ENCODE measurements around the gene FETUB.

Gene FETUB, protein sequence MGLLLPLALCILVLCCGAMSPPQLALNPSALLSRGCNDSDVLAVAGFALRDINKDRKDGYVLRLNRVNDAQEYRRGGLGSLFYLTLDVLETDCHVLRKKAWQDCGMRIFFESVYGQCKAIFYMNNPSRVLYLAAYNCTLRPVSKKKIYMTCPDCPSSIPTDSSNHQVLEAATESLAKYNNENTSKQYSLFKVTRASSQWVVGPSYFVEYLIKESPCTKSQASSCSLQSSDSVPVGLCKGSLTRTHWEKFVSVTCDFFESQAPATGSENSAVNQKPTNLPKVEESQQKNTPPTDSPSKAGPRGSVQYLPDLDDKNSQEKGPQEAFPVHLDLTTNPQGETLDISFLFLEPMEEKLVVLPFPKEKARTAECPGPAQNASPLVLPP

DNA sequence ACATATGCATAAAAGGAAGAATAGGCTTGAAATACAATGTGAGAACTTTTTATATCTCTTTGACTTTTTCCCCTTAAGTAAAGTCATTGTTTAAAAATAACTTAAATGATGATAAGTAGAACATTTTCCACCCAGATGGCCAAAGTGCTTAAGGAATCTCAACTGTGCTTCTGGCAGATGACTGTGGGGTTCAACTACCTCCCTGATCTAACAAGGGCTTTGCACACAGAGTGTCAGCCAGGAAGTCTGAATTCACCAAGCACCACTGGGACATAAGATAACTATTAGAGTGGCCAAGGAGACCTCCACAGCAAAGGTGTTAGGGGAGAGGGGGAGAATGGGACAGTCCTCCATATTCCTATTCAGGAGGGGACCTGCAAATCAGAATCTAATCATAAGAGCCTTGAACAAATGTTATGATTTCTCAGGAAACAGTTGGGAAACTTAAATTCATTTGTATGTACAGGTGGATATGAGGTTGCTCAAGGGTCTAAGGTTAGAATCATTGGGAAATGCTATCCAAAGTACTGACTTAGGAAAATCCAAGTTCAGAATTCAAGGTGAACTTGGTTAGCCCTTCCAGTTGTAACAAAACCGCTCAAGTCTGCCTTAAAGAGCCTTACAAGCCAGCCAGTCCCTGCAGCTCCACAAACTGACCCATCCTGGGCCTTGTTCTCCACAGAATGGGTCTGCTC lies at the start of gene FETUB:
FETUB (plus strand) TSS at position 622 of the 695 bp plus-strand sequence; CDS start at position 684, 62 bp downstream.
- no peak for DNase-seq (ENCODE audit: low spot score)

DNA sequence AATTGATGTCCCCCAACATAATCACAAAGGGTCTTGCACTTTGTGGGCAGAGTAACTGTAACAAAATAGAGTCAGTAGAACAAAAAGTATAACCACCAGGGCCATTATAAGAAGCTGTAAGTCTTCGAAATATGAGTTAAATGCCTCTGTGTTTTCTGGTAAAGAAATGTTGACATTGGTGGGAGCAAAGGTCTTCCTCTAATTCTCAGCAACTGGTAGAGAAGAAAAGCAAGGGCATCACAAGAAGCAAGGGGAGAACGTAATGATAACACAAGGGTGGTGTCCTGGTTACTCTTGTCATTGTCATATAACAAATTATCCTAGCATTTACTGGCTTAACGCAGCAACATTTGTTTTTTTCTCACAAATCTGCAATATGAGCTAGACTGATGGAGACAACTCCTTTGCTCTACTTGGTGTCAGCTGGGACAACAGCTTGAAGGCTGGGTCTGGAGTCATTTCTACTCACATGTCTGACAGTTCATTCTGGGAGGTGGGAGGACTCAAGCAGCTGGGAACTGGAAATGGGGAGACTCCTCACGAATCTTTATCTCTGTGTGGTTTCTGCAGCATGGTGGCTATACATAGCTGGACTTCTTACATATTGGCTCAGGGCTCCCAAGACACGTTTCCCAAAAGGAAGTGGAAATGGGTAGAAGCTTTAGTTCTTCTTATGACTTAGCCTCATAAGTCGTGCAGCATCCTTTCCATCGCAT lies 49.5 kb upstream of the FETUB start:
- no peak for DNase-seq (ENCODE audit: low spot score)

DNA sequence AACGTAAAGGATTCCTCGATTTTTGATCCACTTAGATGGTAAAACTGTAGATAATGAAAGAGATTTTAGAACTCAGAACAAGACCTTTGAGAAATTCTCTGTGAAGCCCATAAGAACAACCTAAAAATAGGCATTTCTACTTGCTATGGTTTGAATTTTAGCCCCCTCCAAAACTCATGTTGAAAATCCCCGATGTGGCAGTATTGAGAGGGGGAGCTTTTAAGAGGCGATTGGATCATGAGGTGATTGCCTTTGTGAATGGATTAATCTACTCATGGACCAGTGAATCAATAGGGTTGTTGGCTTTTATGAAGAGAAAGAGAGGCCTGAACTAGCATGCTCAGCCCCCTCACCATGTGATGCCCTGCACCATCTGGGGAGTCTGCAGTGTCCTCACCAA lies 47.5 kb upstream of the FETUB start:
- DNase-seq (ENCODE audit: low spot score): no peak

DNA sequence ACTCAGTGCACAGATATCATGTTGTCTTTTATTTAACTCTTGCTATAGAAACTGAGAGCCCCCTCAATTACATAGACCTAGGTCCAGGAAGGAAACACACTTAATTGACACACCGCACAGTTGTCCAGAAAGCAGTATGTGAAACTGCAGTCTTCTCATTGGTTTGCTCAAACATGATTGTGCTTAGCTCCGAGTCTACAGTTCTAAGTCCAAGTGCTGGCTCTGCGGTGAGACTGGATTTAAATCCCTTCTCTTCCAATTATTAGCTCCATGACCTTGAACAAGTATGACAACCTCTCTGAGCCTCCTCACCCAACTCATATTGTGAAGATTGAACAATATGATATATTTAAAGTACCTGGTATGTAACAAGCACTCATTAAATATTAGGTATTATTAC lies 46.3 kb upstream of the FETUB start:
- DNase-seq (ENCODE audit: low spot score): no peak

DNA sequence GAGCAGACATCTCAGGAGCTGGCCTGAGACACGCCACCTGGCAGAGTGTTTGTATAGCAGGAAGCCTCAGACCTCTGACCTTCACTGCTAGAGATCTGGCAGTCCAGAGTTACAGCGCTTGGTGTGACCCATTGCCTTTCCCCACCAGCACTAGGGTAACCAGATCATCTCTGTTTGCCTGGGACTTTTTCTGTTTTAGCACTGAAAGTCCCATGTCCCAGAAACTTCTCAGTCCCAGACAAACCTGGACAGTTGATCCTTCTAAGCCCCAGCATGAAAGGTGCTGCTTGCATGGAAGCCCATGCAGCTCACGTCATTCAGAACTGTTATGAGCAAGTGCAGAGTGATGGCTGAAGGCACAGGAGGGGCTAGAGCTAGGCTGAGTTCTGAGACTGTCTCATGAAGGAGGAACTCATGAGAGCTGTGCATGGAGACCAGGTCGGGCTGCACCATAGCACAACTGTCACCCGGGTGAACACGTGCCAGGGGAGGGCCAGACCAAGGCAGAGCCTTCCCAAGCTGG lies 45.5 kb upstream of the FETUB start:
- no peak for DNase-seq (ENCODE audit: low spot score)

DNA sequence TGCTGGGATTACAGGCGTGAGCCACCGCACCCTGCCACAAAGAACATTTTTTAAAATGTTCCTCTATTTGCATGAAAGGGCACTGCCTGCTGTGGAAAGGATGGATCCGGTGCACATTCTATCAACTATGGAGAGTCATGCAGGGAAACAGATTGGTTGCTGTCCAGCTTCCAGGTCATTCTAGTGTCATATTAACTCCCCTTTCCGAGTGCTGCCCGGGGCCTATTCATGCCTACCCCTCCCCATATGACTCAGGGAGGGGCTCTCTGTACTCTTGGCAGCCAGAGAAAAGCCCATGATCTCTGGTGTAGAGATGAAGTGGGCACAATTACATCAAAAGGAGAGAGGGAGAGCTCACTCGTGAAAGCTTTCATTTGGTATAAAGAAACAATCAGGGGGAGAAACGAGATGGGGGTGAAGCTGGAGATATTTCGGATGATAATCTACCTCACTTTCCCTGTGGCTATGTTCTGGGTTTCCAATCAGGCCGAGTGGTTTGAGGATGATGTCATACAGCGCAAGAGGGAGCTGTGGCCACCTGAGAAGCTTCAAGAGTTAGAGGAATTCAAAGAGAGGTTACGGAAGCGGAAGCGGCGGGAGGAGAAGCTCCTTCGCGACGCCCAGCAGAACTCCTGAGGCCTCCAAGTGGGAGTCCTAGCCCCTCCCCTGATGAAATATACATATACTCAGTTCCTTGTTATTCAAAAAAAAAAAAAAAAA lies 43.5 kb upstream of the FETUB start:
- DNase-seq (ENCODE audit: low spot score): no peak

DNA sequence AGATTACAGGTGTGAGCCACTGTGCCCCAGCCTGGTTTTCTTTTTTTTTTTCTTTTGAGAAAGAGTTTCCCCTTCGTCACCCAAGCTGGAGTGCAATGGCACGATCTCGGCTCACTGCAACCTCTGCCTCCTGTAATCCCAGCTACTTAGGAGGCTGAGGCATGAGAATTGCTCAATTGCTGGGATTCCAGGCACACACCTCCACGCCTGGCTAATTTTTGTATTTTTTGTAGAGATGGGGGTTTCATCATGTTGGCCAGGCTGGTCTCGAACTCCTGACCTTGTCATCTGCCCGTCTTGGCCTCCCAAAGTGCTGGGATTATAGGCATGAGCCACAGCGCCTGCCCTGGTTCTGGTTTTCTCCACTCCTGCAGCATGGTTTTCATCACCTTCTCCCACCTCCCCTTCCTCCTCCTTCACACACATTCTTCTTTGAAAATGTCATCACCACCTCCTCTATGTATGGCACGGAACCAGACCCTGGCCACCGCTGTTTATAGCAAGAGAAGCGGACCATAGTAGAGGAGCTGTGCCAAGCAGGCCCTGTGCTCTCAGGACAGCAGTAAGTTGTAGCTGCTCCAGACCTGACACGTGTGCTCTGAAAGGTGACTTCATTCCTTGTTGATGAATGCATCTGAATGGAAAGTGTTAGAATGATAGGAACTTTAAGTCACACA lies 42.0 kb upstream of the FETUB start:
- no peak for DNase-seq (ENCODE audit: low spot score)

DNA sequence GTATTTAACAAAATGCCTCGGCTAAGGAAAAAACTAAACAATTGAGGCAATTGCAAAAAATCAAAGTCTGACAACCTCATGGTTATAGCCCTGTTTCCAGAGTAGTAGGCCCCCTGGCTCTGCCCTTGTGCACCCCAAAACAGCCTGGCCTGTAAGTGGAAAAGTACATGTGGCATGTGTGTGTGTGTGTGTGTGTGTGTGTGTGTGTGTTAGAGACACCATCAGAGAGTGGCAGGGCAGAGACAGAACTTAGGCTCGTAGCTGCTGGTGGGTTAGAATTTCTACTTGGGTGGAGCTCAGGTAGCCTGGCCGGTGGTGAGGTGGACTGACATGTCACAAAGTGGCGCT lies 41.4 kb upstream of the FETUB start:
- no peak for DNase-seq (ENCODE audit: low spot score)

DNA sequence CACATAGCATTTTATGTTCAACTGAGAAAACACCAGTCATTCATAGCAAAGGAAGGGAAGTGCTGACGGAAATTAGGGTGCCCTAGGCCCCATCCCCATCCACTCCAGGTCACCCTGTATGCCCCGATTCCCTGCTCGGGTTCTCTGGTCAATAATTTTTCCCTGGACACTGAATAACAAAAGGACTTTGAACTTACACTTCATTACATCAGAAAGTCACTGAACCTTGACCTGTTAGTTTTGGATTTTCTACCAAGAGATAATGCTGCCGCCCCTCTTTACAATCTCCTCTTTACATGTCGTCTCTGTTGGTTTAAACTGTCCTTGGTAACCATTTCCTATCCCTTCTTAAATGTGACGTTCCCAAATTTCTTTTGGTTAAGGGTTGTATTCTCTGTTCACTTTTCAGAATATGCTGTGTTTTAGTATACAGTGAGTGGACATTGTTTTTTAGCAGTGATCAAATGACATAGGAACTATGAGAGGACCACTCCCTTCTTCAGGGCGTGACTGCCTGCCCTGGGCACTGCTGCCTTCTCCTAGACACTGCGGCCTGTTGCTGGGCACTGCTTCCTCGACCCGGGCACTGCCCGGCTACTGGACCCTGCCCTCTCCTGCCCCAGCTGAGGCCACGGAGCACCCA lies 40.9 kb upstream of the FETUB start:
- DNase-seq (ENCODE audit: low spot score): no peak

DNA sequence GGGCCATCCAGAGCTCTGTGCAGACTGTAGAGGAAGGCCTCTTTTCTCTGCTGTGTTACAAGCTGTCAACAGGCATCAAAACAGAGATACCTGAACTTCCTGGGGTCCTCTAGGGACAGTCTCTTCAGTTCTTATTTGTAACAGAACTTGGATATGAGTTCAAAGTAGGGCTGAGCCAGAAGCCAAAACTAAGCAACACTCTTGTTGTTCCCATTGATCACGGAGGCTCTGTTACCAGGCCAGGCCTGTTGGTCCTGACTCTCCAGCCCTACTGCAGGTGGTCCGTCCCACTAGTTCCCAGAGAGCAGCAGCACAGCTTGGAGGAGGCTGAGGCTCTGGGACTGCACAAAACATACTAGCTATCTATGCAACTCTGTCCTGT lies 40.4 kb upstream of the FETUB start:
- DNase-seq (ENCODE audit: low spot score): no peak

DNA sequence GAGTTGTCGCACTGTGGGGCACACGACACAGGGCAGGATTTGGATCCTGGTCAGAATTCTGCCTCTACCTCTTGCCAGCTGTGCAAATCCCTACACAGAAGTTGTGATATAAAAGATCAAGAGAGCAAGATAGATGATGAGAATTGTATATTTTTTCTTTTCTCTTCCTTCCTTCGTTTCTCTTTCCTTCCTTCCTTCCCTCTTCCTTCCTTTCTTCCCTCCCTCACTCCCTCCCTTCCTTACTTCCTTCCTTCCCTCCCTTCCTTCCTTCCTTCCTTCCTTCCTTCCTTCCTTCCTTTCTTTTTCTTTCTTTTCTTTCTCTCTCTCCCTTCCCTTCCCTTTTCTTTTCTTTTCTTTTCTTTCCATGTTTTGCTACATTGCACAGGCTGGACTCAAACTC lies 39.3 kb upstream of the FETUB start:
- DNase-seq (ENCODE audit: low spot score): no peak

DNA sequence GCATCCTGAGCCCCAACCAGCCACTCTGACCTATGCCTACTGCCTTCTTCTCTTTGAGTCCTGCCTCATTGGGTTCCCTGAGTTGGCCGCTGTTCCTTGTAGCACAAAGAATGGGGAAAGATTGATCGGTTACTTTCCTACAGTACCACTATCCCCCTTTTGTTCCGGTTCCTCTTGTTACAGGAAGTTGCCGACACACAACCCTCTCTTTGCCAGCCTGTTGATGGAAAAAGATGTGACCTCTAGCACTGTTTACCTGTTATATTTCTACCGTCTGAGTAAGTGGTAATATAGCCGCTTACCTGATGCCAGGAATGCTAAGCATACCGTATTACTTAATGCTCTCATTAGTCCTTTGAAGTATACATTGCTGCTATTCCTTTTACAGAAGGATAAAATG lies 37.0 kb upstream of the FETUB start:
- DNase-seq (ENCODE audit: low spot score): no peak

DNA sequence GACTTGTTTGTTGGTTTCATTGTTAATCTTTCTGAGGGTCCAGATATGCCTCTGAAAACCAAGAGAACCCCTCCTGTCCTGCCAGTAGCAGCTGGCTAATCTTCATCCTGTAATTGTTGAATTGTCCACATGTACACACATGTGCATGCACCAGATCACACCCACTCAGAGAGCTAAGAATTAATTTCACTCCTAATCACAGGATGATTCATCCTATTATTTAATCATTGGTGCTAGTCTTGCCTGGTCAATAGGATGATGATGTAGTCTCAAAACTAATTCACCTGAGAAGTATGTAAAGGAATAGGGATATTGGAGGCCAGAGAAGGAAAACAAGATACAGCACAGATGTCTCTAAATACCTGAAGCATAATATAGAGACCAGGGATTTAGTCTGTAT lies 35.1 kb upstream of the FETUB start:
- DNase-seq (ENCODE audit: low spot score): no peak

DNA sequence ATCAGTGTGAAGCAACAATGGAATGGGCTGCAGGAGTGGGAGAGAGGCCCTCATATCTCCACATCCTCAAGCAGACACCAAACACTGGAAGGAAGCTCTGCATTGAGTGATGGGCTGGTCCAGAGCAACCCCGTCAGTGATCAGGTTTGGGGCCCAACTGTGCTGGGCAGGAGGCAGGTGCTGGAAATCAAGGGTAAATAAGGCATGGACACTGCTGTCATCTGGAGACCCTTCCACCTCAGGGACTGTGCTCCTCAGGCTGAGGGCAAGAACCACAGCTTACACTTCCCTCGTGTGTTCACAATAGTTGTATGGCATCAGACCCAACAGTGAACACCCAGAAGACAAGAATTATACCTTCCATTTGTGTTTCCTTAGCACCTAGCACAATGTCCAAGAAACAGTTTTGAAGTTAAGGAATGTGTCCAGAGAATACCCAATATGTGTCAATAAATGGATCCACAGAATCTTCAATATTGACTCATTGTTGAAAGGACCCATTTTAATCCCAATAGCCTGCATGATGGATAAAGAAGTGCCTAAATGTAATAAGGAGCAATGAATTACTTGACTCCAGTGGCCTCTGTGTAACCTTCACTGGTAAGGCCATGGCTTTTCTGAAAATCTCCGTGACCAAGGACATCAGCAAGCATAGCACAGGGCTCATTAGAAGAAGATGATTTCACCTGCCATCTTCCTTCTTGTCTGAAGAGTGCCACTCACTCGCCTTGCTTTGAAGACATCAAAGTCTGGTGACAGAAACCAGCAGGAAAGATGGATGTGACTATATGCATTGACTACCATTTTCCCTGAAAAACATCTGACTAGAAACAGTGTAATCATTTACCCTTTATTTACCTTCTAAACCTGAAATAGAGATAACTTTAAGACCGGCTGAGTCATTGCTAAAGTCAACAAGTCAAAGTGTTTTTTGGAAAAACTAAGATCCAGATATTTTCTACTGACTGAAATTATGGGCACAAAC lies 34.3 kb upstream of the FETUB start:
- DNase-seq (ENCODE audit: low spot score): no peak

DNA sequence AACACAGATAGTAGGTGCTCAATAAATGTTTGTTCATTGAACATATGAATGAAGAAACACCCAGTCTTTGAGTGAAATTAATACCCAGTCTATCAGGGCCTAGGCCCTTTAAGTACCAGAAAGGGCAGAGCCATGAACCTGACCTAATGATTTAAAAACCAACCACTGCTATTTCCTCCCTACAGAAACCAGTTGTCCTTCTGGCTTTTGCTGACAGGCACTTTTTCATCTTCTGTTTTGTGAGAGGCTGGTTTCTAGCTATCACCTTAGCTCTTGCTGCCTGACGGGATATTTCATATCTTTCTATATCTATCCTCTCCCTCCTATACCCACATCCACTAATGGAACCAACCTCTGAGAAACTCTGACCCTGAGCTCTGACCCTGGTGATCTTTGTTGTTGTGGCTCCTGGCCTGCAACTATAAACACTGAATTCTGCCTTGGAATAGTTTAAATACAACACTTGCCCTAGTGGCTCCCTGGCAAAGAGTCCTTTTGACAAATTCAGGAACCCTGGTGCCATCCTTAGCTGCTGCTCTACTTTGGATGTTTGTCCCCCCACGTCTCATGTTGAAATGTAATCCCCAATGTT lies 31.5 kb upstream of the FETUB start:
- DNase-seq (ENCODE audit: low spot score): no peak

DNA sequence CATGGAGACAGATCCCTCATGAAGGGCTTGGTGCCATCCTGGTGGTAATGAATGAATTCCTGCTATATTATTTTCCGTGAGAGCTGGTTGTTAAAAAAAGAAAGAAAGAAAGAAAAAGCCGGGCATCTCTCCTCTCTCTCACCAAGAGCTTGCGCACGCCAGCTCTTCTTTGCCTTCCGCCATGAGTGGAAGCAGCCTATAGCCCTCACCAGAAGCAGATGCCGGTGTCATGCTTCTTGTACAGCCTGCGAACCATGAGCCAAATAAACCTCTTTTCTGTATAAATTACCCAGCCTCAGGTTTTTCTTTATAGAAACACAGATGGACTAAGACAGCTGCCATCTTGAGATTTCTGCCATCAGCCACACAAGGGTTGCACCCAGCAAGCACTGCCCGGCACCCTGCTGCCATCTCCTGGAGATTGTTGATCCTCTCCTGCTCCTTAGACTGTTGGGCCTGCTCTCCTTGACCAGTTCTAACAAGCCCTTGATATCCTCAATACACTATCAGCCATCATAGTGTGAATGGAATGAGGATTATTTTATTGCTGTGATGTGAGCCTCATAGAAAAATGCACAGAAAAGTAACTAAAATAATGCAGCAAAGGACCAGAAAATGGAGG lies 30.8 kb upstream of the FETUB start:
- peak; percentile 39 for DNase-seq (ENCODE audit: low spot score)

DNA sequence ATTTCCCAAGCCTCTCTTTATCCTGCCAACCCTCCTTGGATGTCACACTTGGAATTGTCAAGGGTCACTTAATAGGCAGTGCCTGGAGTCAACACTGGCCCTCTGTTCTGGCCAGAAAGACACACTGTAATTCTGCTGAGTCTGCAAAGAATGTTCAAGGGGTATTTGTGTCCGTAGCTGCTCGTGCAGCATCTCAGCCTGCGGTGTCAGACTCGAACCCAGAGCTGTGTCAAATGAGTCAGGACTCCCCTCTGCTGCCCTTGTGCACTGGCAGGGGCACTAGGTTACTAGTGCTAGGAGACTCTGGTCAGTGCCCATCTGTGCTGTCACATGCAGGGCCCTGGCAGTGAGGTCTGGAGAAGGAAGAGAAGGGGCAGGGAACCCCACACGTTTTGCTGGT lies 28.1 kb upstream of the FETUB start:
- no peak for DNase-seq (ENCODE audit: low spot score)

DNA sequence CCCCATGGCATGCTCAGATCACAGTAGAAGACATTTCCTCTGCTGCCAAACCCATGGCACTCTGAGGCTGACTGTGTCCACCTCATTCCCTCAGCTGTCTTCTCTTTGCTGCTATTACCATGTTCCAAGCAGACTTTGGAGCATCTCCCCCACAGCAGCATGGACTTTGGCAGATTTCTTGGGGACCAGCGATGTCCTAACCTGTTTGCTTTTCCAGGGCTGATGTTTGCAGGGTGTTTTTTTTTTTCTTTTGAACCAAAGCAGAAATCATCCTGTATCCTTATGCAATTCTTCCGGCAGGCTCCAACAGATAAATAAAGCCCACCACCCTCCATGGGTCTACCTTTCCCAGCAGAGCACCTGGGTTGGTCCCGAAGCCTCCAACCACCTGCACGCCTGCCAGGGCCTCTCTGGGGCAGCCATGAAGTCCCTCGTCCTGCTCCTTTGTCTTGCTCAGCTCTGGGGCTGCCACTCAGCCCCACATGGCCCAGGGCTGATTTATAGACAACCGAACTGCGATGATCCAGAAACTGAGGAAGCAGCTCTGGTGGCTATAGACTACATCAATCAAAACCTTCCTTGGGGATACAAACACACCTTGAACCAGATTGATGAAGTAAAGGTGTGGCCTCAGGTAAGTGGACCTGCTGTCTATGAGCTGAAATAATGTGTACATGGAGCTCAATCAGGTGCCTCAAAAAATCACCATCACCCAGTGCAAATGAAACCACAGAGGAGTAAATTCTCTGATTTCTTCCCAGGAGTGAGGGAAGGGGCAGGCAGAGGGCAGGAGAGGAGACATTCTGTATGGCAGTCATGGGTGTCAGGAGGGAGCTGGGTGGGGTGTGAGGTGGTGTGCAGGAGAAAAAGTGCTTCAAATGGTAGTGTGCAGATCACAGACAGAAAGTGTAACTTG lies 27.2 kb upstream of the FETUB start, which contains the start of gene AHSG:
AHSG (plus strand) TSS at position 340 of the 916 bp plus-strand sequence; CDS start at position 422, 82 bp downstream.
- no peak for DNase-seq (ENCODE audit: low spot score)
